GM08714 (cell line): ENCODE results near the gene PCMTD2.

Experiments
- H3K4me3 ChIP-seq: fragments of 200-500 bp; sonication (Bioruptor generic); 2 replicates; pipeline ENCODE4 v1.5.1; 2014; ENCODE audit warnings: mild to moderate bottlenecking, low read length, inconsistent platforms
- ZNF274 ChIP-seq: IDR thresholded peaks from 2 replicates; pipeline ENCODE4 v1.6.1; 2012; ENCODE audit warnings: mild to moderate bottlenecking, low read depth, low read length

The PCMTD2 gene

DNA sequence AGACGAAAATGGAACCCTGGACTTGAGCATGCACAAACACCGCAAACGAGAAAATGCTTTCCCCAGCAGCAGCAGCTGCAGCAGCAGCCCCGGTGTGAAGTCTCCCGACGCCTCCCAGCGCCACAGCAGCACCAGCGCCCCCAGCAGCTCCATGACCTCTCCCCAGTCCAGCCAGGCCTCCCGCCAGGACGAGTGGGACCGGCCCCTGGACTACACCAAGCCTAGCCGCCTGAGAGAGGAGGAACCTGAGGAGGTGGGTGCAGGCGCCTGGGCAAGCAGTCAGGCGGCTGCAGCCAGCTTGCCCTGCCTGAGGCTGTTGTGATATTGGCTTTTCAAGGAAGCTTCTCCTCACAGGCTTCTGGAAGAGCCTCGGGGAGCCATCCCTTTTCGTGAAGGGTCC, 35.8 kb upstream of the PCMTD2 start:
- H3K4me3 ChIP-seq: no peak overlapping the region
- TF ChIP-seq ZNF274: no peak

DNA sequence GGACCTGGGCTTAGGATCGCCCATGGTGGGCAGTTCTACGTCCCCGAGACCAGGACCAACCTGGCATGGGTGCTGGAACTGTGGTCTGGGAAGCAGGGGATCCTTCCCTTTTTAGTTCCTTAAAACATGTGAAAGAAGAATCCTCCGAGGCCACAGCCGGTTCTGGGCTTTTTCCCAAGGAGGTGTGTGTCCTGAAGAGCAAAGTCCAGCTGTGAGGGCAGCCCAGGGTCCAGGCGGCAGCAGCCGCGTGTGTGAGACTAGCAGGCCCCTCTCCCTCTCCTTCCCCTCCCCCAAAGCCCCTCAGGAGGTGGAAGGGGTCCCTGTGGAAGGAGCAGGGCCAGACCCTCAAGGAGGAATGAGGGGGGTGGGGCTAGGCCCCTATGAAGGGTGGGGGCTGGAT, 35.1 kb upstream of the PCMTD2 start:
- TF ChIP-seq ZNF274: no peak
- no peak overlapping the region for H3K4me3 ChIP-seq

DNA sequence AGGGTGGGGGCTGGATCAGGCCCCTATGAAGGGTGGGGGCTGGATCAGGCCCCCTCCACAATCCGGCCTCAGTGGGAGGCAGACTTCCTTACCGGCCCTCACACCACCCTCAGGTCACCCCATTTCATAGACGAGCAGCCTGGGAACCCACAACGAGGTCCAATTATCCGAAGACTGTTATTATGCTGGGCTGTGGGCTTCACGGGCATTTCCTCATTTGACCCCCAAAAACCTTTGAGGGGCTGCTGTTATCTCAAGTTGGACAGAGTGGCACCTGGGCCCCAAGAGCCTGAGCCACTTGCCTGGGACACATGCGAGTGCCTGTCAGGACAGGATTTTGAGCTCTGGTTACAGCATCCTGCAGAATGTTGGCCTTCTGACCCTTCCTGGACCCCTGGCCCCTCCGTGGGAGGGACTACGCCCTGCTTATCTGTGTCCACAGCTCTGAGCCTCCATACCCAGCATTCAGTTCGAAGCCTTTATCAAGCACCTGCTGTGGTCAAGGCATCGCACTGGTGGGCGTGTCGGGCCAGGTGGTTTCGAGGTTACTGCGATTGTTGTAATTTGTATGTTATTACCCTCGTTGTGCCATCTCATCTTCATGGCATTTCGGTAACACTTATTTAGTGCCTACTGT, 34.5 kb upstream of the PCMTD2 start:
- H3K4me3 ChIP-seq: no peak overlapping the region
- TF ChIP-seq ZNF274: no peak

DNA sequence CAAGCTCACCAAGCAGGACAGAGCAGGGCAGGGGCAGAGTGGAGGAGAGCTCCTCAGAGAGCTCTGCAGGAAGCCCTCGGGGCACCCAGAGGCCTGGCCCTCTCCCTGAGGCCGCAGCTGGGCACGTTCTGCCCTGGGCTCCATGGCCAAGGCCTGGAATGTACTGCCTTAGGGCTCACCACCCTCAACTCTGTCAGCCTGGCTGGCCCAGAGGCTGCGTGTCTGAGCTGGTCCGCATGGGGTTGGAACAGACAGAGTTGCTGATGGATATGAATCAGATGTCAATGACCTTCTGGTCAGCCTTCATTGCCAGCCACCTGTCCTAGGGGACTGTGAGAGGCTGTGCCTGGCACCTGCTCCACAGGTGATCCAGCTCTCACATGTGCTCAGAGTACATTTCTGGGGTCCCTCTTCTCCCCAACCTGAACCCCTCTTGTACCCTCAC, 33.2 kb upstream of the PCMTD2 start:
- H3K4me3 ChIP-seq: no peak overlapping the region
- TF ChIP-seq ZNF274: no peak

DNA sequence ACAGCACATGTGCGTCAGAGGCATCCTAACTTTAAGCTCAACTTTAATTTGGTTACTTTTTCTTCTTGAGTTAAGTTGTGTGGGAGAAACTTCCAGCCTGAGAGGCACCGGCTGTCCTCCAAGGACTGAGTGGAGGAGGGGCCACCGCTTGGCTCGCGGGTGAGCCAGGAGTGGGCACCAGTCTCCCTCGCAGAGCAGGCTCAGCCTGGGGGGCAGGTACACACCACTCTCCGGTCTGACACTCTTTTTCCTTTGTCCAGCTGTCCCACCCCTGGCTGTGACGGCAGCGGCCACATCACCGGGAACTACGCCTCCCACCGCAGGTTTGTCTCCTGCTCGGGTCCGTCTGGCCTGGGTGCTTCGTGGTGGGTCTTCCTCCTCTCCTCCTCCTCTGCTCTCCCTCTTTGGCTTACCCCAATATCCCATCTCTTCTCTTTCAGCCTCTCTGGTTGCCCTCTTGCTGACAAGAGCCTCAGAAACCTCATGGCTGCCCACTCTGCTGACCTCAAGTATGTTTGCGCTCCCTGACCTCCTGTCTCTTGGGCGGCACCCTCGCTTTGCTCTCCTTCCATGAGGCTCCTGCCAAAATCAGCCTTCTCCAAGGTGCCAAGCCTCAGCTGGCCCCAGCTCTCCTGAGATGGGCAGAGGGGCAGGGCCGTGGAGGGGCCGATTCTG, 32.6 kb upstream of the PCMTD2 start:
- no peak overlapping the region for H3K4me3 ChIP-seq
- TF ChIP-seq ZNF274: no peak

DNA sequence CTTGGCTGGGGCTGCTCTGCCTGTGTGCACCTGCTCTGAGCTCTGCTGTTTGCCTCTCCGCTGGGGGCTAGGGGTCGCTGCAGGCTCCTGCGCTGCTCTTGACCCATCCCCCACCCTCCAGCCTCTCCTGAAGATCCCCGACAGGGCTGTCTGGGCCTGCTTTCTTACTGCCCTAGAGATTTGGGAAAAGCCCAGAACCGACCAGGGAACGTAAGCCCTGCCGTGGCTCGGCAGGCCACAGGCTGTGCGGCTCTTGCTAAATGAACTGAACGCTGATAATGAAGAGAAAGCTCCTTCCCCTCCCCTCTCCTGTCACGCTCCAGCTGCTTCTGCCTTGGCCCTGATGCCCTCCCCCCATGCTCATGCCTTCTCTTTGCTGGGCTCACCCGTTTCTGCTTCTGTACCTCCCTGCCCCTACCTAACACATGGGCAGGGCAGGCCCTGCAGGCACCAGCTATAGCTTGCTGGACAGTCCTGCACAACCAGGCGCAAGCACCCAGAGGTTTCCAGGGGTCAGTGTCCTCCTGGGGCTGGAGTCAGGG, 32.0 kb upstream of the PCMTD2 start:
- no peak for TF ChIP-seq ZNF274
- H3K4me3 ChIP-seq: no peak overlapping the region

DNA sequence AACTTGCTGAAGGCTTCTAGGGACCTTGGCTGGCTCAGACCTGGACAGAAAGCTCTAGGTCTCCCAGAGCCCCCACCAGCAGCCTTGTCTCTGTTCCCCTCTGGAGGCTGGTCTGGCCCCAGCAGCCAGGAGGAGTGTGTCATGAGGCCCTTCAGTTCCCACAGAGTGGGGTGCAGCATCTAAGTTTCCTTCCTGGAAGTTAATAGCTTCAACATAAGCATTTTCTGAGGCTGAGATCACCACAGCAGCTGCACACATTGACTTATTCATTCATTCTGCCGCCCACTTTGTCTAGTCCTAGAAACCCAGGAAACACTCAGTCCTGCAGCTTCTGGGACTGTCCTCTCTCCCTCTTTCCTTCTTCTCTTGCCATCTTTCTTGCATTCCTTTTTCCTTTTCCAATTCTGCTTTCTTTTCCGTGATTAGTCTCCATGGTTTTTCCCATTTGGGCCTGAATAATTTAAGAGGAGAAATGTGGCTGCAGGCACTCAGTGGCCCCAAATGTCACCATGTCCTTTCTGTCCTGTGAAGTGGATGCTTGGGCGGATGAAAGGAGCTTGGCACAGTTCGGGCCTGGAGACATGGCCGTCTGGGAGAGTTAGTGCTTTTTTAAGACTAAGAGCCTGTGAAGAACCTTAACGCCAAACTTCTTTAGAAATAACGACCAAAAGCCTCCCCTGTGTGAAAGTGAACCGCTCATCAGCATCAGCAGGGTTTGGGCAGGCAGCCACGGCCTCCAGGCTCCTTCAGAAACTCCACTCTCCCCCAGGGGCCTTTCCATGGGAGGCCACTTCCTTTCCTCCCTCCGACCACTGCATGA, 31.0 kb upstream of the PCMTD2 start:
- H3K4me3 ChIP-seq: no peak overlapping the region
- TF ChIP-seq ZNF274: no peak

DNA sequence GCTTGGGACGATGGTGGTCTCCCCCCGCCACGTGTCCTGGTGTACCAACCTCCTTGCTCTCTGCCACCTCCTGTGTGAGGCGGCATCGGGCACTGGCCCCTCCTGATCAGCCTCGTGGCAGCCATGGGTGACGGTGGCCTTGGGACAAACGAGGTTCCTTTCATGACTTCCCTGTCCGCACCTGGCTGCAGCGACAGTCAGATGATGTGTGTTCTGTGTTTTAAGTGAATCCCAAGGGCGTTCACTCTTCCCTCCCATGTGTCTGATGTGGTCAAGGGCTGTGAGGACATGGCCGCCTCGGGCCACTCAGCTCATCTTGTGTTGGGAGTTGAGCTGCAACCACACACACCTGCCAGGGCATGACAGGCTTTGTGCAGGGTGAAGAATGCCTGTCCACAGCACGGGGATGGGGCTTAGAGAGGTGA, 30.4 kb upstream of the PCMTD2 start:
- H3K4me3 ChIP-seq: no peak overlapping the region
- no peak for TF ChIP-seq ZNF274

DNA sequence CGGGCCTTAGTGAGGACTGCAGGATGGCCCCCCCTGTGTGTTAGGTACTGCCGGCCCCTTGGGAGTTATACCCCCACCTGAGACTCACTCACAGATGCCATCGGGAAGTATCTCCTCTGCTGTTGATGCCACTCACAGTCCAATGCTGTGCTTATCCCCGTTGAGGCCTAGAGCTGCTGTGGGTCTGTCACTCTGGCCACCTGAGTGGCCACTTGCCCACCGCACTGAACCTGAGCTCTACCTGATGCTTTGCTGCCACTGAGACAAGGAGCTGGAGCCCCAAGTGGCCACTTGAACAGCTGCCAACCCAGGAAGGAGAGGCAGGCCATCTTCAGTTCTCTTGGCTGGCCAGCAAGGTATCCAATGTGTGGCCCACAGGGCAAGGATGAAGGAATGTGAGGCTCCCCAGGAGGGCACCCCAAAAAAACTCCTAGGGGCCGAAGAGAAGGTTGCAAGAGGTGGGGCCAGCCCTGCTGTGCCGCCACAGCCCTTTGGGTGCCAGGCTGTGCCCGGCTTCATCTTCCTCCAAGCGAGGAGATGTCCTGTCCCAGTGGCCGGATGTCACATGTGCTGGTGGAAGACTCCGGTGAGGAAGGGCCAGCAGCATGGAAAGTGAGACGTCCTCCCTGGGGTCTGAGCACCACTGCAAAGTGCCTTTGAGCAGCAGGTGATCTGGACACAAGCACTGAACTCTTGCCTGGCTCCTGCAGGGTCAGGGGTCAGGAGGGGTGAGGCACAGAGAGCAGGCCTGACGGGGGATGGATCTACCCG, 29.5 kb upstream of the PCMTD2 start:
- no peak for TF ChIP-seq ZNF274
- no peak overlapping the region for H3K4me3 ChIP-seq

DNA sequence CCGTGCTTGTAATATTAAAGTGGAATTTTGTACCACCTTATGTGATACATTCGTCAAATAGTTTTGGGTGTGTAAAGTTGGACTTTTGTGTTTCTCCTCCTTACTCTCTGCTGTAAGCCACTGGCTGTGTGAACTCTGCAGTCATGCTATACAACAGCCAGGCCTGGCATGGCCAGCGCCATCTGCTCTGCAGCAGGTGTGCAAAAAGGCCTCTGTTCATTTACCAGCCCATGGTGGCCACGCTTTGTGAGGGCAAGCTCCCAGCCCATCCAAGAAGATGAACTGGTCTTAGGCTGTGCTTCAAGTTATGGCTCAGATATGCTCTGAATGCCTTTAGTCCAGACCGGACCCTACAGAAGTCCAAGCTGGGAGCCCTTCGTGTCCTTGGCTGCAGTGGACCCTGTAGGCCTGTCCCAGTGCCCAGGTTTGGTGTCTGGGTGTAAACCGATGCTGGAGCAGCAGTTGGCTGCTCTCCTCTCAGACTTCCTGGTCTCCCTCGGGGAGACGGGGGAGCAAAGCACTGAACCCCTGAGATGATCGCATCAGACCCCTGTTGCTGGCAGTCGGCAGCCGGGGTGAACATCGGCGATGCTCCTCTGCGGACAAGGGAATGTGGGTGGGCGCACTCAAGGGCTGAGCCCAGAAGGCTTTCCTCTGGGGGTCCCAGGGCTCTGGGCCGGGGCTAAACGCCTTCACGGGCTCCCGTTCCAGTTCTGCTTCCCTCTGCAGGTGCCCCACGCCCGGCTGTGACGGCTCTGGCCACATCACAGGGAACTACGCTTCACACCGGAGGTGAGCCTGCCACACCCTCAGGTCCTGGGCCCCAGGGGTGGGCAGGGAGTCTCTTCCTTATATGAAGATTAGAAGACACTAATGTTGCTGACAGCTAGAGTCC, 28.6 kb upstream of the PCMTD2 start:
- TF ChIP-seq ZNF274: no peak
- no peak overlapping the region for H3K4me3 ChIP-seq

DNA sequence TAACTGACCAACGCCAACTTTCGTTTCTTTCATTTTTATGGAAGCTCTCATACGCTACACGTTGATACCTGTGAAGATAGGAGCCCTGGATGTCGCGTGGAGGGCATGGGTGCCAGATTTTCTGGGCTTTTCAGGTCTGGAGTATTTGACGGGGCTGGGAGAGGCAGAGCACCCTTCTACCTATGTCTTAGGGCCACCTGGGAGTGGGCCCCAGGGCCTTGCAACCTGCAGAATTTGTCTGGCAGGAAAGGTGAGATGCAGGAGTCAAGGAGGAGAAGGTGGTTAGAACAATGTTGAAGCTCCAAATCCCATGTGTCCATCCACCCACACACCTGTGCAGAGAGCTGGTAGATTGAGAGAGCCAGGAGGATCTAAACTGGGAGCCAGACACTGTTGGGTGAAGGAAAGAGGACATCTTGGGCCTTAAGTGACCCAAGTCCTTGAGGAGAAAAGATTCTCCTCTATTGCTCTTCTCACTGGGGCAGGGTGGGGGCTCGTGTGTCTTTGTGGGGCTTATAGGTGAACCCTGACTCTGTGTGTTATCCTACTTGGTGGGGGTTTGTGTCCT, 27.4 kb upstream of the PCMTD2 start:
- H3K4me3 ChIP-seq: no peak overlapping the region
- no peak for TF ChIP-seq ZNF274

DNA sequence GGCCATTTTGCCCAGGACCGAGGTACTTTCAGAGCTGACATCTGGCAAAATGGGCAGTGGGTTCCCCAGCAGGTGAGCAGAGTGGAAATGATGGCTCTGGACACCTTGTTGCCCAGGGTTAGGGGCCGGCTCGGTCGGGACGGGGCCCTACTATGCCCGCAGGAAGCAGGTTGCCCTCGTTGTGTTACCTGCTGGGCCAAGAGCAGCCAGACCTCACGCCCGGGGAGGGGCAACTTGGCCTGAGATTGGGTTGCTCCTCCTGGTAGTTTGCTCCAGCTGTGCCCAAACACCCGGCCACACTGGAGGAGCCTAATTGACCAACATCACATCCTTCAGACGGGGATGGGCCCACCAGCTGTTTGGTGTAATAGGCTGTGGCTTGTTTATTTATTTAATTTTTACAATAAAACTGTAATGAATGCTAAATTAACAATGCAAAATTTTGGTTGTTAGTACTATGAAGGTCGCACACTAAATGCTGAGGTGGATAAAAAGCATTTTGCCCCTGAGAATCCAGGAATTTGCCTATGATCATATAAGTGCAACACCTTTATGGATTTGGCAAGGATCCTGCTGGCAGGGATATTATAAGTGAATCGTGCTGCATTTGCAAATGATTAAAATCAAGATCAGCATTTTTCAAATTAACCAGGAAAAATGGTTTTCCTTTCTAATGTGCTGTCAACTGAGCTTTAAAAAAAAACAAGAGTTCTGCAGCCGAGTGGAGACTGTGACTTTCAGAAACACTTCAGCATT, 26.6 kb upstream of the PCMTD2 start:
- no peak overlapping the region for H3K4me3 ChIP-seq
- TF ChIP-seq ZNF274: no peak
